A673 (cell line): ENCODE measurements around the gene CACNA1G. TPM values are rescaled to one million over a fixed set of nuclear protein-coding genes. Genes with fewer than 3 reads are reported as not detected.

Experiments used
- BruUV-seq: library from RNA; stranded (reverse); fragments of 400-500 nt; replicated peaks from 2 replicates; lab custom pipeline; 2021; lab: Mats Ljungman, UMichigan
- CTCF ChIA-PET: fragments of 300-600 bp; sonication (Branson Sonifier 250); formaldehyde crosslinking; loops from one replicate; lab custom pipeline; 2022; ENCODE audit warnings: antibody characterized with exemption; lab: Charles Lee
- POLR2A ChIA-PET: fragments of 300-600 bp; sonication (Branson Sonifier 250); formaldehyde crosslinking; loops from one replicate; lab custom pipeline; 2022; ENCODE audit warnings: antibody characterized with exemption; ENCODE audit not compliant: low non-redundant PET; lab: Charles Lee
- DNase-seq: peaks from one replicate; pipeline ENCODE4 v3.0.0-alpha.2; 2015; ENCODE audit warnings: low spot score
- H3K27ac ChIP-seq: fragments of 200-600 bp; sonication (generic); 2 replicates; pipeline ENCODE4 v1.5.1; 2016; ENCODE audit warnings: mixed run types, low read depth, mild to moderate bottlenecking, mixed read lengths, antibody characterized with exemption, low read length; ENCODE audit not compliant: poor library complexity, severe bottlenecking
- H3K27me3 ChIP-seq: fragments of 200-600 bp; sonication (generic); replicated peaks from 2 replicates; pipeline ENCODE4 v1.6.1; 2017; ENCODE audit warnings: mixed run types, low read depth, mild to moderate bottlenecking, mixed read lengths, antibody characterized with exemption, low read length; ENCODE audit not compliant: insufficient read depth, poor library complexity
- H3K36me3 ChIP-seq: fragments of 200-600 bp; sonication (generic); 2 replicates; pipeline ENCODE4 v1.6.1; 2016; ENCODE audit warnings: mixed run types, mild to moderate bottlenecking, mixed read lengths, antibody characterized with exemption, low read length; ENCODE audit not compliant: insufficient read depth, poor library complexity, severe bottlenecking
- H3K4me1 ChIP-seq: fragments of 200-600 bp; sonication (generic); 2 replicates; pipeline ENCODE4 v1.6.1; 2017; ENCODE audit warnings: mixed run types, mild to moderate bottlenecking, mixed read lengths, antibody characterized with exemption, low read length; ENCODE audit not compliant: insufficient read depth, poor library complexity, severe bottlenecking
- H3K4me3 ChIP-seq: fragments of 200-600 bp; sonication (generic); 2 replicates; pipeline ENCODE4 v1.5.1; 2016; ENCODE audit warnings: low read depth, mixed run types, mild to moderate bottlenecking, mixed read lengths, low read length; ENCODE audit not compliant: poor library complexity, severe bottlenecking
- H3K9me3 ChIP-seq: fragments of 200-600 bp; sonication (generic); 2 replicates; pipeline ENCODE4 v1.6.1; 2016; ENCODE audit warnings: mixed run types, low read depth, mild to moderate bottlenecking, mixed read lengths, antibody characterized with exemption, low read length; ENCODE audit not compliant: poor library complexity, severe bottlenecking
- EZH2 ChIP-seq: fragments of 200-600 bp; sonication (generic); IDR thresholded peaks from 2 replicates; pipeline ENCODE4 v1.6.1; 2017; ENCODE audit warnings: borderline replicate concordance, low read depth, mild to moderate bottlenecking, mixed read lengths, antibody characterized with exemption, low read length; ENCODE audit not compliant: poor library complexity, severe bottlenecking
- intact Hi-C: fragments of 100-400 bp; cut with micrococcal nuclease; formaldehyde crosslinking; loops from one replicate; pipeline ENCODE4 v1.10.0; 2022; ENCODE audit not compliant: unreplicated experiment
- total RNA-seq: library from RNA; stranded (reverse); gene quantifications from 2 replicates; pipeline ENCODE4 v1.2.3, GENCODE V29; 2021
- TF ChIP-seq, protein P1 (sequence below): fragments of 300-800, 200-600 bp; sonication (generic); conservative IDR thresholded peaks from 2 replicates; pipeline ENCODE4 v1.5.1; 2017; ENCODE audit warnings: low read depth, mild to moderate bottlenecking, antibody characterized with exemption, low read length, moderate library complexity, mixed read lengths

The CACNA1G gene
- total RNA-seq, 1 experiment from 2014 or later, result 7.1 TPM

DNA sequence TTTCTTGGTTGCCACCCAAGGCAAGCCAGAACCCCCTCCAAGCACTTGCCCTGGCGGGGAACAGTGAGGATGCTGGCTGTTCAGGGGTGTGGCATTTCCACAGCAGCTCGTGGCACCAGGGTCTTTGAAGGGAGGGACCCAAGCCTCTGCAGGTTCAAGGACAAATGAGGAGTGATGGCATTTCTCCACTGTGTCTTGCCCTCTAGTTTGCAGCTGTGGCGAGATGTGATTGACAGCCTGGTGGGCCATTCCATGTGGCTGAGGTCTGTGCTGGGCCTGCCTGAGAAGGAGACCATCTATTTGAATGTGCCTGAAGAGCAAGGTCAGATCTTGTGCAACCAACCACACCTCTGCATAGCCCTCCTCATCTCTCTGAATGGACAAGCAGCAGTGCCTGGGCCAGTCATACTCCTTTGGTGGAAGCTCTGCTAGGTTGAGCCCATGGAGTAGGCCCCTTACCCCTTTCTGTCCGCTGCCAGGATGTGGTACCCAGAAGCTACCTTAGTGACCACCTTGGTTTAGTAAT is 32.5 kb upstream of the CACNA1G start:
- ChIA-PET POLR2A (no interaction called here), CTCF (no interaction called here)
- Histone ChIP-seq H3K27ac (no peak overlapping the region), H3K9me3 (no peaks in the 10 kb centered on the region), H3K27me3 (peaks cover 10% of the 10 kb centered on the region), H3K4me1 (no peaks in the 10 kb centered on the region), H3K4me3 (no peak overlapping the region), H3K36me3 (no peaks in the 10 kb centered on the region)
- DNase-seq, result no peak
- no TSS peak for BruUV-seq
- intact Hi-C loops, result no loop called here
- TF ChIP-seq, protein P1, sequence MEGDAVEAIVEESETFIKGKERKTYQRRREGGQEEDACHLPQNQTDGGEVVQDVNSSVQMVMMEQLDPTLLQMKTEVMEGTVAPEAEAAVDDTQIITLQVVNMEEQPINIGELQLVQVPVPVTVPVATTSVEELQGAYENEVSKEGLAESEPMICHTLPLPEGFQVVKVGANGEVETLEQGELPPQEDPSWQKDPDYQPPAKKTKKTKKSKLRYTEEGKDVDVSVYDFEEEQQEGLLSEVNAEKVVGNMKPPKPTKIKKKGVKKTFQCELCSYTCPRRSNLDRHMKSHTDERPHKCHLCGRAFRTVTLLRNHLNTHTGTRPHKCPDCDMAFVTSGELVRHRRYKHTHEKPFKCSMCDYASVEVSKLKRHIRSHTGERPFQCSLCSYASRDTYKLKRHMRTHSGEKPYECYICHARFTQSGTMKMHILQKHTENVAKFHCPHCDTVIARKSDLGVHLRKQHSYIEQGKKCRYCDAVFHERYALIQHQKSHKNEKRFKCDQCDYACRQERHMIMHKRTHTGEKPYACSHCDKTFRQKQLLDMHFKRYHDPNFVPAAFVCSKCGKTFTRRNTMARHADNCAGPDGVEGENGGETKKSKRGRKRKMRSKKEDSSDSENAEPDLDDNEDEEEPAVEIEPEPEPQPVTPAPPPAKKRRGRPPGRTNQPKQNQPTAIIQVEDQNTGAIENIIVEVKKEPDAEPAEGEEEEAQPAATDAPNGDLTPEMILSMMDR, result no peak
- TF ChIP-seq EZH2, result no peak

DNA sequence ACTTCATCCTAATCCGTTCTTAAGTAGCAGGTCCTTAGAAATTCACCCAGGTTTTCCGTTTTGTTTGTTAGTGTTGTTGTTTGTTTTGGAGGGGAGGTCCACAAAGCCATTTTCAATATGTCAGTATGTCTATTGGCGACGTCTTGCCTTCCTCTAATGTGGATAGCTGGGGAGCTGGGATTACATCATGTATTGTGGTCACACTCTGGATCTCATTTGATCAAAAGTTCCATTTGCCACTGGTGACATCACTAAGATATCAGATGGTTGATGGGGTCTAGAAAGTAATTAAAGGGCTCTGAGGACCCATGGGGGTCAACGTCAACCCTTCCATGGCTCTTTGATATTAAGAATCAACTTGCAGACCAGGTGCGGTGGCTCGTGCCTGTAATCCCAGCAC is 30.7 kb upstream of the CACNA1G start:
- POLR2A ChIA-PET, result no interaction called here

DNA sequence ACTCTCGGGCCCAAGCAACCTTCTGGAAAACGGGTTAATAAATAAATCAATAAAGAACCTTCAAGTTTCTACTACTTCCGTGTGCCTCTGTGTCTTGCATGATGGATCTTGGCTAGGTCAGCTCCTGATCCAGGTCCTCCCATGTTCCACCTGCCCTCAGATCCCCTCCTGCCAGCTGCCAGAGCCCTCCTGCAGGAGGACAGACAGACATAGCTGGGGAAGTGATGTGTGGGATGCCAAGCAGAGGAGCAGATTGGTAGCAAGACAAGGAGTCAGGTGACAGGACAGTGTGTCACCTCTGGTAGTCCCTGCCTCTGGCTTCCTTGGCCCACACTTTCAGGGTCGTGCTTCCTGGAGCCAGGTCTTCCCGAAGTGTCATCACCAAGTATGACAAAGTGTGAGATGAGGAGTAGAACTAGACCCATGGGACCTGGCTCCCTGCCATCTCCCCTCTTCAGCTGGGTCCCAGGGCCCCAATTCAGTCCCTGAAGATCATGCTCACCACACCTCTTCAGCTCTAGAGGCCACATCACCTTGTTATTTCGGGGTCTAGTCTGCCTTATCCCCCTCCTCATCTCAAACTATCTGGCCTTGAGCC is 29.0 kb upstream of the CACNA1G start:
- no peak overlapping the region for H3K27ac ChIP-seq
- no peaks in the 10 kb centered on the region for H3K36me3 ChIP-seq
- CTCF ChIA-PET, result no interaction called here
- H3K4me1 ChIP-seq, result peaks cover 8% of the 10 kb centered on the region
- BruUV-seq, result no TSS peak
- H3K4me3 ChIP-seq, result no peak overlapping the region
- intact Hi-C loops, result no loop called here
- DNase-seq, result no peak
- POLR2A ChIA-PET, result no interaction called here
- no peaks in the 10 kb centered on the region for H3K9me3 ChIP-seq
- no peak for TF ChIP-seq EZH2
- peaks cover 10% of the 10 kb centered on the region for H3K27me3 ChIP-seq

More for the DNA sequence above, 30.7 kb upstream of the CACNA1G start:
- BruUV-seq, result no TSS peak
- CTCF ChIA-PET, result no interaction called here
- Histone ChIP-seq H3K9me3 (no peaks in the 10 kb centered on the region), H3K27ac (no peak overlapping the region), H3K27me3 (peaks cover 10% of the 10 kb centered on the region), H3K4me1 (peaks cover 8% of the 10 kb centered on the region), H3K4me3 (no peak overlapping the region), H3K36me3 (no peaks in the 10 kb centered on the region)
- no peak for DNase-seq
- TF ChIP-seq, protein P1, result no peak
- TF ChIP-seq EZH2, result no peak
- intact Hi-C loops, result no loop called here
